Mesodermal cell (in vitro differentiated cells): ENCODE data around the gene YDJC.

ENCODE experiments used
- H3K27ac ChIP-seq: 2 replicates; pipeline ENCODE4 v1.7.0; 2013; ENCODE audit warnings: mild to moderate bottlenecking, low read depth, low read length, moderate library complexity; ENCODE audit not compliant: severe bottlenecking
- H3K36me3 ChIP-seq: 2 replicates; pipeline ENCODE4 v1.7.1; 2013; ENCODE audit warnings: mild to moderate bottlenecking, low read length, moderate library complexity; ENCODE audit not compliant: control insufficient read depth, insufficient read depth
- H3K4me1 ChIP-seq: one replicate; pipeline ENCODE4 v1.7.1; 2013; ENCODE audit warnings: mild to moderate bottlenecking, low read length; ENCODE audit not compliant: insufficient read depth, control insufficient read depth, poor library complexity, severe bottlenecking
- H3K4me3 ChIP-seq: 2 replicates; pipeline ENCODE4 v1.7.0; 2013; ENCODE audit warnings: low read length, control low read depth, mild to moderate bottlenecking; ENCODE audit not compliant: insufficient read depth, poor library complexity, severe bottlenecking; ENCODE audit errors: extremely low read depth
- H3K9me3 ChIP-seq: 2 replicates; pipeline ENCODE4 v1.7.1; 2013; ENCODE audit warnings: mild to moderate bottlenecking, low read length, moderate library complexity; ENCODE audit not compliant: control insufficient read depth
- WGBS, 2 experiments: methylation state at CpG; one replicate each; pipeline ENCODE4 v1.1.5; 2013; ENCODE audit warnings: missing lambda C conversion rate in 2 of 2; ENCODE audit not compliant: insufficient coverage in 2 of 2; 5-methylcytosine and 5-hydroxymethylcytosine counted together

Gene YDJC

DNA sequence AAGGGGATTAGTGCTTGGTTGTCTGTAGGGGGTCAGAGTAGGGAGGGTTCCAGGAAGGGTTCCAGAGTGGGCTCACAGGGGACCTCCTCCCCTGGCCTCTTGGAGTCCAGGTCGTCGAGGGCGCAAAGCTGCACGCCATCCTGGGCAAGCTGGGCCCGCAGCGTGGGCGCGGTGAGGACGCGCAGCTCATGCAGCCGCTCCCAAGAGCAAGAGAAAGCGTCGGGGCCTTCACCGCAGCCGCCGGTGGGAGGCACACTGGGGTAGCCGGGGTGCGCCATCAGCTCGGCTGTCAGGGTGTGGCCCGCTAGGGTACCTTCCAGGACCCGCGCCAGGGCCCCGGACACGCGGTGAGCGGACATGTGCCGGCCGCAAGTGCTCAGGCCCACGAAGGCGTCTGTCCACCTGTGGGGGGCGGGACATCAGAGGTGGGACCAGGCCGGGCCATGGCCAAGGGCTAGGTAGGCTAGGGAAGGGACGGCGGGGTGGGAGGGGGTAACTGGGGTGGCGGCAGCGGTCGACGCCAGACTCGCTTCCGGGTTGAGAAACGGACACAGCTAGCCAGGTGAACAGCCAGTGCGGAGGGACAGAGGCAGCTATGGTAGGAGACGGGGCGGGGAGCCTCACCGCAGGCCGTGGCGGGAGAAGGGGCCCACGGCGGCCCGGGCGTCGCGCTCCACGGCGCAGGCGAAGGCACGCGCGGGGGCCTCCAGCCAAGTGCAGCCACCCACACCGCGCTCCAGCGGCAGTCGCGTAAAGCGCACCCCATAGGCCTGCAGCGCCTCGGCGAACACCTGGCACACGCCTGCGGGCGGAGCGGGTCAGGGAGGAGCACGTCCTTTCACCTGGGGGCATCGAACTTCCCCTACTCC is 1.2 kb downstream of the YDJC start:
- WGBS, 2 experiments = 92 to 95% methylated on average over 64 to 69 of the region's 74 CpGs
- peaks cover 4% of the 10 kb centered on the region for H3K4me1 ChIP-seq
- peak overlapping the region; percentile 95 for H3K4me3 ChIP-seq
- H3K36me3 ChIP-seq = peaks cover 20% of the 10 kb centered on the region
- no peaks in the 10 kb centered on the region for H3K9me3 ChIP-seq
- H3K27ac ChIP-seq = no peak overlapping the region

DNA sequence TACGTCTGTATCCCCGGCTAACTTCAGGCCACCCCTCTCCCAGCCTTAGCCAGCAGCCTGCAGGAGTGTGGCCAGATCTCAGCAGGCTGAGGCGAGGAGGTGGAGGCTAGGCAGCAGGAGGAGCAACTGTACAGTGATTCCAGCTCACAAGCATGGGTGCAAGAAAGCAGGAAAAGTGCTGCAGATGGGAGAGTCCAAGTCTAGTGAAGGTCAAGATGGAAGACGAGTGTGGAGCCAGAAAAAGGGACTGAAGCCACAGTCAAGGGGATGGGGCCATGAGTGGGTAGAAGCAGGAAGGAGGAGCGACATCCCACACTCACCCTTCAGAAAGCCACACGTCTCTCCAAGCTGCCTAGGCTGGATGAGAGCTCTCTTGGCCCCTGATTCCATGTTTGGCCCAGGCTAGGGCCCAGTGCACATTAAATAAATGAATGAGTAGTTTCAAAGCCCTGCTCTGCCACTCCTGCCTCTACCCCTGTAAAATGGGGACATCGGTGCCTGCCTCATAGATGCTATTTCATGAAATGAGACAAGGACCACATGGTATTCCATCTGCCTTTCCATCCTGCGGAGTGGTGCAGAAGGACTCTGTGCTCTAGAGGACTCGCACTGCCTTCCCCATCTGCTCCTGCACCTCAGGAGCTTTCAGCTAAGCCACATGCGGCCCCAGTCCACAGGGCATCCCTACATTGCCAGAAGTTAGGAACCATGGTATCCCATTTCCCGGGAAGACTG is 2.9 kb downstream of the YDJC start:
- Histone ChIP-seq H3K9me3 (no peaks in the 10 kb centered on the region), H3K27ac (no peak overlapping the region), H3K4me3 (no peak overlapping the region), H3K36me3 (peaks cover 36% of the 10 kb centered on the region), H3K4me1 (peaks cover 4% of the 10 kb centered on the region)
- WGBS, 2 experiments = 87% methylated on average over 9 of the region's 11 CpGs

DNA sequence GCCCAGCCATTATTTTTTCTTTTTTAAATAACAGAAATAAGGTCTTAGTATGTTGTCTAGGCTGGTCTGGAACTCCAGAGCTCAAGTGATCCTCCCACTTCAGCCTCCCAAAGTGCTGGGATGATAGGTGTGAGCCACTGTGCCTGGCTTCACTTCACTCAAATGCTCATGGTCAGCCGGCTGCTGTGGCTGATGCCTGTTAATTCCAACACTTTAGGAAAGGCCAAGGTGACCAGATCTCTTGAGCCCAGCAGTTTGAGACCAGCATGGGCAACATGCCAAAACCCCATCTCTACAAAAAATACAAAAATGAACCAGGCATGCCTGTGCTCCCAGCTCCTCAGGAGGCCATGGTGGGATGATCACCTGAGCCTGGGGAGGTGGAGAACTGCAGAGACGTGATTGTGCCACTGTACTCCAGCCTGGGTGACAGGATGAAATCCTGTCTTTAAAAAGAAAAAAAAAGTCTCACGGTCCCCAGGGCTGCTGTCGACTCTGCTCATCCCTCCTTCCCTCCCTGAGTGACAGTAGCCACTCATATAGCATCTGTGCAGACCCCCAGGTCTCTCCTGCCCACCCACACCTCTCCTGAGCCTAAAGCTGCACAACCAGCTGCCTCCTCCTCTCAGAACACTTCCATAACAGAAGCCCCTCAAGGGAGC is 3.6 kb downstream of the YDJC start:
- 81 to 93% methylated on average over 3 to 4 of the region's 4 CpGs for WGBS, 2 experiments
- peaks cover 4% of the 10 kb centered on the region for H3K4me1 ChIP-seq
- H3K4me3 ChIP-seq = no peak overlapping the region
- no peak overlapping the region for H3K27ac ChIP-seq
- peaks cover 36% of the 10 kb centered on the region for H3K36me3 ChIP-seq
- no peaks in the 10 kb centered on the region for H3K9me3 ChIP-seq

DNA sequence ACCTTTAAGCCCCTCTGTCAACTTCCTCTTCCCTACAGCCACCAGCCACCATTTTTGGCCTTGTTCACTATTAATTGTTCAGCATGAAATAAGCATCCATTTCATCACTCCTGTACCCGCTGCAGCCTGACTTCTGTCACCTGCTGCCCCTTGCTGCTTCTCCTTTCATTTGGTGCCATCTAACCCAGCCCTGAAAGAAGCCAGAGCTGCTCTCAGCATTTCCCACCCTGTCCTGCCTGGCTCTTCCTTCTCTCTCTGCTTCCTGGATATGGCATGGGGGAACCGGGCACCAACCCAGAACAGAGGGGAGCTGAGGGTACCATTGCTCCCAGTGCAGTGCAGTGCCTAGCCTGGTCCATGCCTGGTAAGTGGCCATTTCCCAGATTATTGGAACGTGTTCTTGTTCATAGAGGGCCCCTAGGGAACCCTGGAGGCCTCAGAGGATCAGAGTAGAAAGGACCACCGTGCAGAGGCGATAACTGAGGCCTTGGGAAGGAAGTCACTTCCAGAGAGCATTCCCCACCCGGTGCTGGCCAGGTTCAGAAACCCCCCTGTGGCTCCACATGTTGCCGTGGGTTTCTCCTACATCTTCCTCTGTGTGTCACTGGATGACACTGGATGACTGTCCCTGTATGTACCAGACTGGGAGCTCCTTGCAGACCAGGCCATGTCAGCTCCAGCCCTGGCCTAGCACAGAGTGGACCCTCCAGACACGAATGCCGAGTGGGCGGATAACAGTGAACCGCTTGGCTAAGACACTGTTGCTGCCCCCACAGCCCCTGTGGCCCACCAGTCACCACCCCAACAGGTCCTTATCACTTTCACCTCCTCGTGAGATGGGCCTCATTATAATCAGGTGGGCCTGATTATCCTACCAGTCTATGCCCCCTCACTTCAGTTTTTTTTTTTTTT is 4.7 kb downstream of the YDJC start:
- no peaks in the 10 kb centered on the region for H3K9me3 ChIP-seq
- 90 to 94% methylated on average over 12 of the region's 12 CpGs for WGBS, 2 experiments
- peaks cover 4% of the 10 kb centered on the region for H3K4me1 ChIP-seq
- peaks cover 42% of the 10 kb centered on the region for H3K36me3 ChIP-seq
- H3K27ac ChIP-seq = no peak overlapping the region
- H3K4me3 ChIP-seq = no peak overlapping the region

DNA sequence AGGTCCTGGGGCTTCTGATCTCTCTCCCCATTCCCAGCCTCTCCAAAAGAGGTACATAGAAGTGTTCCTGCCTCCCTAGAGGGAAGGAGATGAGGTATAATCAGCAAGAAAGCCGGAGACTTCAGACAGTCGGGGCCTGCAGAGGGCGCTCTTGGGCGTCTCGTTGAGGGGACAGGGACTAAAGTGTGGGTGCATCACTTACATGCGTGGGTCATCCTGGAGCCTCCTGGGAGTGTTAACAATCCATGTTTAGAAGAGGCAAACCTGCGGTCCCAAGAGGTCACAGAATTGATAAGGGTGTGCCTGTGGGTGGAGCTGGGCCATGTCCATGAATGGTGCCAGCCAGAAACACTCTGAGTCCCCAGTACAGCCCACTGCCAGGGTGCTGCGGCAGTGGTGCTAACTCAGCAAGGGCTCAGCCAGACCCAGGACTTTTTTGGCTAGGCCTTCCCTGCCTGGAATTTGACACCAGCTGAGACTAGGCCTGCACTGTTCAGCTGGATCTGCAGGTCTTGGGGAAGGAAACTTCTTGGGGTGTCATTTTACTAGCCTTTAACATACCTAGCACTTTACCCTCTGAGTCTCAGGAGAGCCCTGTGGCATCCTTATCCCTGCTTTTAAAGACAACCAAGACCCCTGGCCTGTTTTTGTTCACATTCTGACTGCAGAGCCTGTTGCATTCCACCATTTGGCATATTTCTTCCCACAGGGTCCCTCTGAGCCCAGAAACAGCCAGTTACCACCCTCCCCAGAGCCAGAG is 5.5 kb downstream of the YDJC start:
- Histone ChIP-seq H3K36me3 (peaks cover 47% of the 10 kb centered on the region), H3K4me3 (no peak overlapping the region), H3K9me3 (no peaks in the 10 kb centered on the region), H3K4me1 (peaks cover 4% of the 10 kb centered on the region), H3K27ac (peak overlapping the region; percentile 29)
- WGBS, 2 experiments = 52 to 65% methylated on average over 7 of the region's 8 CpGs

DNA sequence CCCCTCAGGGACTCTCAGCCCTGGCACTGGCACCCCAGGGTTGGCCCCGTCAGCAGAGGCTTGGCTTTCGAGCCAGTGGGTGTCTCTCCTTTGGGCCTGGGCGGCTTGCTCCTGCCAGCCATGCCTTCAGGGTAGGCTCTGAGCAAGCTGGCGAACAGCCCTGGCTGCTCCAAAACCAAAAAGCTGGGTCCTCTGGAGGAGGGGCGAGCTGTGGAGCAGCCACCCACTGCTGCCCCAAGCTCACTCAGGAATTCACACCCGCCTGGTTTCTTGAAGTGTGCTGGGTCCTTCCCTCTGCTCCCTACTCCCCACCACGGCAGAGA is 6.2 kb downstream of the YDJC start:
- 94 to 97% methylated on average over 5 to 7 of the region's 7 CpGs for WGBS, 2 experiments
- H3K27ac ChIP-seq = peak overlapping the region; percentile 2
- no peaks in the 10 kb centered on the region for H3K9me3 ChIP-seq
- H3K4me3 ChIP-seq = no peak overlapping the region
- H3K36me3 ChIP-seq = peaks cover 54% of the 10 kb centered on the region
- H3K4me1 ChIP-seq = no peaks in the 10 kb centered on the region

DNA sequence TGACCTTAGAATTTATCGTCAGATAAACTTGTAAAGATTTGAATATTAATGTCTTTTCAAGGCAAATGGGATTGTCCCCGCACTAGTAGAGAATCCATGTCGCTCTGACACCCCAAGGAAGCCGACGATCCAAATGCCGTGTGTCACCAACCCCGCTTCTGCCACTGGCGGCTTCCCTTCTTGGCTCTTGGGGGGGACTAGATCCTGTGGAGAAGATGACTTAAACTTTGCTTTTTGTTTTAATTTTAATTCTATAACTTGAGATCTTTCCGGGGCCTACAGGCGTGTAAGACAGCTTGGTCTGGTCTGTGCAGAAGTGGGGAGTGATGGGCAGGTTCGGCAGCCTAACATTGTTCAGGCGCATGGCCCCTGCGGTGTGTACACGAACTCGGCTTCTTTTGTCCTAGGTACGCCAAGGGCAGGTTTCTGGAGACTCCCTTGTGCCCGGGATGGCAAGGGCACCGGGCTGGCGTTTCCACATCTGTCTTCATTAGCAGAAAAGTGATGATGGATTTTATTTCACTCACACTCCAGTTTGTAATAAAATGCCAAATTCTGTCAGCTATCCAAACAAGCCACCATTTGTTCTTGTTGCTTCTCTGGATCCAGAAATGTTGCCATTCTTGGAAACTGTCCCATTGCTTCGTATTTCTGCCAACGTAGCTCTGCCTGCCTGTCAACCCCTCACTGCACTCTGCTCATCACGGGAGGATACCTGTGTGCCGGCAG is 6.7 kb downstream of the YDJC start:
- WGBS, 2 experiments = 97% methylated on average over 12 to 20 of the region's 23 CpGs
- Histone ChIP-seq H3K27ac (peak overlapping the region; percentile 2), H3K9me3 (no peaks in the 10 kb centered on the region), H3K36me3 (peaks cover 54% of the 10 kb centered on the region), H3K4me1 (no peaks in the 10 kb centered on the region), H3K4me3 (no peak overlapping the region)

DNA sequence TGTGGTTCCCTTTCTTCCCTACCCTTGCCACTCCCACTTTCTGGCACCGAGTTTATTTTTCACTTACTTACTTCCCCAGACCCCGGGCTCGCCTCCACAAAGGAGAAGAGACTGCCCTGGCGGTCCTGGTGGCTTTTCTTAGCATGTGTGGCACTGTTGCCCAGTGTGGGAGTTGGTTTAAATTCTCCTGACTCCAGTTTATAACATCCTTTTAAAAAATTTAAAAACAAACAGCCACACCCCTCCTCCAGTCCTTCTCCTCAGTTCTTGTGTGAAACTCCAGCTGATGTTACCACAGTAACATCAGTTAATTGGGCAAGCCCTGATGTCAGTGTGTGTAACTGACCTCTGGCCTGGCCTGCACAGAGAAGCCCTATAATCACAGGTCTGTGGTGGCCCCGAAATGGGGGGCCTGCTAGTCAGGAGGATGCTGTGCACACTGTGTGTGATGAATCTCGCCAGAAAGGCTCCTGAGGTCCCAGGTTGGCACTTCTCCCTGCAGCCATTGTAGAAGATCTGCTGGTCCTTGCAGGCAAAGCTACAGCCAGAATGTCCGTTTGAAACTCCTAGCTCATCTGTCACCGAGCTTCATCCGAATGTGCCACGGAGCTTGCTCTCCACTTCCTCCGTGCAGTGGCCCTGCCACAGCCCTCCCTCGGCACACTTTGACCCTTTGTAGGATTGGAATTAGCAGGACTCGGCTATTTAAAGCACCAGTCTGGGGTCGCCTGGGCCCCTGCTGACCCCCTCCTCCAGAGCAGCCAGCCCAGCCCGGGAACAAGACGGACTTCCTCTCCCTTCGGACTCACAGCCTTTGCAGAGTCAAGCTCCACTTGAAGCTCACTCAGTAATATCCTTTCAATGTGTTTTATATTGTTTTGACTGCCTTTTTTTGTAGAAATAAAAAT is 7.6 kb downstream of the YDJC start:
- Histone ChIP-seq H3K4me1 (no peaks in the 10 kb centered on the region), H3K9me3 (no peaks in the 10 kb centered on the region), H3K4me3 (no peak overlapping the region), H3K36me3 (peaks cover 54% of the 10 kb centered on the region), H3K27ac (no peak overlapping the region)
- WGBS, 2 experiments = 90 to 94% methylated on average over 10 to 13 of the region's 17 CpGs

DNA sequence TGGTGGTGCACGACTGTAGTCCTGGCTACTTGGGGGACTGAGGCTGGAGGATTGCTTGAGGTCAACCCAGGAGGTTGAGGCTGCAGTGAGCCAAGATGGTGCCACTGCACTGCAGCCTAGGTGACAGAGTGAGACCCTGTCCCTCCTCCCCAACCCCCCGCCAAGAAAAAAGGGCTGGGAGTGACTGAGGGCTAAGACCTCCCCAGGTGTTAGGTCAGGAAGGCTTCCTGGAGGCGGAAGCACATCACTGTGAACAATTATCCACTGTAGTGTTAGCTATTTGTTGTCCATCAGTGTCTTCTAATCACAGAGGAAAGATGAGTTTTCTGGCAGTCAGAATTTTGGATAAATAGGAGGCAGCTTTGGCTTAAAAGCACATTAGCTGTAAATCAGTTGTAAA is 8.8 kb downstream of the YDJC start:
- Histone ChIP-seq H3K4me3 (no peak overlapping the region), H3K9me3 (no peaks in the 10 kb centered on the region), H3K4me1 (no peaks in the 10 kb centered on the region), H3K36me3 (peaks cover 57% of the 10 kb centered on the region), H3K27ac (peak overlapping the region; percentile 16)
- WGBS, 2 experiments = 100% methylated on average over 1 of the region's 3 CpGs
